Spleen (tissue), 11 donors: Measurements from ENCODE around the gene MRE11. TPM values are rescaled to one million over a fixed set of nuclear protein-coding genes. Genes with fewer than 3 reads are reported as not detected.
"Not testable (repeated sequence)": the region's sequence is repeated elsewhere in the genome, so short reads cannot be mapped to it uniquely, and the experiment has no call there.

ENCODE experiments used
- DNase-seq: peaks from one replicate; pipeline ENCODE4 v3.0.0-alpha.2; 2020
- H3K27ac ChIP-seq, 8 donors: fragments of 200-600 bp; sonication (generic) in 7 of 8; 1 replicate in 4 of 8; 2 replicates in 4 of 8; pipeline versions ENCODE4 v1.5.0 to v1.8.0; 2016 to 2021; ENCODE audit warnings: inconsistent platforms in 4 of 8, mild to moderate bottlenecking in 4 of 8, moderate library complexity in 1 of 8
- H3K27me3 ChIP-seq, 7 donors: fragments of 200-600 bp; sonication (generic) in 6 of 7; replicated peaks in 1 of 7; 1 replicate in 4 of 7; 2 replicates in 3 of 7; pipeline versions ENCODE4 v1.5.0 to v1.8.0; 2016 to 2021; ENCODE audit warnings: inconsistent platforms in 3 of 7, mild to moderate bottlenecking in 1 of 7
- H3K36me3 ChIP-seq, 6 donors: fragments of 200-600 bp; sonication (generic) in 5 of 6; 1 replicate in 4 of 6; 2 replicates in 2 of 6; pipeline versions ENCODE4 v1.5.0 to v1.8.0; 2016 to 2021; ENCODE audit warnings: inconsistent platforms in 2 of 6
- H3K4me1 ChIP-seq, 6 donors: fragments of 200-600 bp; sonication (generic) in 5 of 6; 1 replicate in 3 of 6; 2 replicates in 3 of 6; pipeline versions ENCODE4 v1.5.0 to v1.8.0; 2016 to 2021; ENCODE audit warnings: inconsistent platforms in 3 of 6
- H3K4me3 ChIP-seq, 8 donors: fragments of 200-600 bp; sonication (generic) in 7 of 8; 1 replicate in 4 of 8; 2 replicates in 4 of 8; pipeline versions ENCODE4 v1.5.0 to v1.8.0; 2016 to 2021; ENCODE audit warnings: inconsistent platforms in 4 of 8, mild to moderate bottlenecking in 4 of 8, moderate library complexity in 2 of 8
- H3K9me3 ChIP-seq, 8 donors: fragments of 200-600 bp; sonication (generic) in 7 of 8; 1 replicate in 4 of 8; 2 replicates in 4 of 8; pipeline versions ENCODE4 v1.5.0 to v1.8.0; 2016 to 2021; ENCODE audit warnings: inconsistent platforms in 4 of 8
- POLR2A ChIP-seq, 3 donors: fragments of 450-650 bp; IDR thresholded peaks; one replicate each; pipeline ENCODE4 v1.5.1; 2017; ENCODE audit warnings: antibody characterized with exemption in 3 of 3, mild to moderate bottlenecking in 1 of 3
- POLR2AphosphoS5 ChIP-seq, 3 donors: sonication (generic); formaldehyde crosslinking; IDR thresholded peaks; one replicate each; pipeline ENCODE4 v1.5.1; 2017; ENCODE audit warnings: antibody characterized with exemption in 3 of 3
- WGBS, 5 donors: extraction: QIAGEN DNeasy Blood & Tissue Kit in 3 of 5; methylation state at CpG; one replicate each; pipeline versions ENCODE4 v1.1.5 to v1.1.7; 2013 to 2018; 5-methylcytosine and 5-hydroxymethylcytosine counted together
- intact Hi-C: fragments of 100-400 bp; cut with DNase I; formaldehyde crosslinking; loops from one replicate; pipeline ENCODE4 v1.15.0; 2023; ENCODE audit warnings: low total_unique reads
- polyA plus RNA-seq, 3 donors: library from polyadenylated mRNA; stranded (reverse); fragments of 200-250 nt; gene quantifications; one replicate each; pipeline ENCODE4 v1.2.1, GENCODE V29; 2013
- total RNA-seq, 7 donors: library from RNA; depleted of rRNA in 3 of 7; stranded (reverse); fragments of >200 nt in 3 of 7; fragmentation: NEBNext Ultra II Directional in 4 of 7; extraction: Animal tissue kit (Norgen Biotek cat#: 25700) in 4 of 7; gene quantifications; one replicate each; pipeline versions ENCODE4 v1.1.0 to v1.2.1, GENCODE V29; 2016 to 2021
- TF ChIP-seq, protein P1 (sequence below), 11 experiments: fragments of 200-600 bp in 7 of 11; fragments of 450-650 bp in 4 of 11; sonication (generic) in 4 of 11; IDR thresholded peaks in 8 of 11; conservative IDR thresholded peaks in 3 of 11; 1 replicate in 7 of 11; 2 replicates in 4 of 11; pipeline versions ENCODE4 v1.4.0 to v1.8.0; 2016 to 2021; ENCODE audit warnings: antibody characterized with exemption in 11 of 11, inconsistent platforms in 4 of 11, mild to moderate bottlenecking in 1 of 11
- donor health status: healthy with polysubstance abuse.
- donor health status: DM: no; HTN: no; CAD: no; lungs with moderate emphysema.
- donor health status: DM: no; HTN: no; CAD: no.
- donor health status: Bipolar disorder and iron deficiency.
- donor health status: healthy.
- donor health status: DM: no; HTN: no; CAD: no.
- donor health status: DM: yes; HTN: yes; CAD: no.

Gene MRE11
- total and polyA plus RNA-seq, 10 donors = 5.3 to 36.2 (median 23.9) TPM

DNA sequence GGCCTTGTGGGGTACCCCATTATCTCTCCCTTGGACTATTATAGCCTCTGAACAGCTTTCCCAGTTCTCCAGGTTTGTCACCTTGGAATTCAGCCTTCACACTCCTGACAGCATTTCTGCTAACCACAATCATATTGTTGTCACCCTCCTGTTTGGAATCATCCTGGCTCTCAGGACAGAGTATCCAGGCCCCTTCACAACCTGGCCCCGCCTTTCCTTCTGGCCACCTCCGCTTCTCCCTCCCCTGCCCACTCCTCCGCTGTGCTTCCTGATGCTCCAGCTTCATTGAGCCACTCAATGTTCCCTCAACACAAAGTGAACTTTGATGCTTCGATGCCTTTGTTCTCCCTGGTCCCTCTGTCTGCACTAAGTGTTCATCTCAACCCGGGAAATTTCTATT is 95.5 kb downstream of the MRE11 start:
- H3K36me3 ChIP-seq = no peaks in the 10 kb centered on the region
- WGBS, 5 donors = 72 to 85% (median 81%) methylated on average over 5 of the region's 5 CpGs
- H3K27me3 ChIP-seq = peaks cover 0 to 52% (median 35%) of the 10 kb centered on the region in 7 donors
- DNase-seq = no peak
- peaks cover 0 to 4% (median 0%) of the 10 kb centered on the region in 8 donors for H3K9me3 ChIP-seq
- intact Hi-C loops = no loop called here
- H3K4me1 ChIP-seq = peaks cover 7 to 16% (median 10%) of the 10 kb centered on the region in 6 donors
- no peak overlapping the region for H3K27ac ChIP-seq
- no peak overlapping the region for H3K4me3 ChIP-seq
- TF ChIP-seq, protein P1, sequence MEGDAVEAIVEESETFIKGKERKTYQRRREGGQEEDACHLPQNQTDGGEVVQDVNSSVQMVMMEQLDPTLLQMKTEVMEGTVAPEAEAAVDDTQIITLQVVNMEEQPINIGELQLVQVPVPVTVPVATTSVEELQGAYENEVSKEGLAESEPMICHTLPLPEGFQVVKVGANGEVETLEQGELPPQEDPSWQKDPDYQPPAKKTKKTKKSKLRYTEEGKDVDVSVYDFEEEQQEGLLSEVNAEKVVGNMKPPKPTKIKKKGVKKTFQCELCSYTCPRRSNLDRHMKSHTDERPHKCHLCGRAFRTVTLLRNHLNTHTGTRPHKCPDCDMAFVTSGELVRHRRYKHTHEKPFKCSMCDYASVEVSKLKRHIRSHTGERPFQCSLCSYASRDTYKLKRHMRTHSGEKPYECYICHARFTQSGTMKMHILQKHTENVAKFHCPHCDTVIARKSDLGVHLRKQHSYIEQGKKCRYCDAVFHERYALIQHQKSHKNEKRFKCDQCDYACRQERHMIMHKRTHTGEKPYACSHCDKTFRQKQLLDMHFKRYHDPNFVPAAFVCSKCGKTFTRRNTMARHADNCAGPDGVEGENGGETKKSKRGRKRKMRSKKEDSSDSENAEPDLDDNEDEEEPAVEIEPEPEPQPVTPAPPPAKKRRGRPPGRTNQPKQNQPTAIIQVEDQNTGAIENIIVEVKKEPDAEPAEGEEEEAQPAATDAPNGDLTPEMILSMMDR (IDR thresholded peaks at IDR 0.05 in 8 of 11, conservative IDR thresholded peaks at IDR 0.05 in 3 of 11) = no peak
- TF ChIP-seq POLR2AphosphoS5 (IDR thresholded peaks at IDR 0.05) = no peak
- no peak for TF ChIP-seq POLR2A (IDR thresholded peaks at IDR 0.05)

GRCh38 chr11:94396282-94396681 is 97.4 kb downstream of the MRE11 start:
- intact Hi-C loops = no loop called here
- no peak for DNase-seq
- Histone ChIP-seq H3K9me3 (peaks cover 0 to 7% (median 0%) of the 10 kb centered on the region in 8 donors), H3K27ac (no peak overlapping the region), H3K4me1 (peaks cover 4 to 10% (median 7%) of the 10 kb centered on the region in 6 donors), H3K4me3 (no peak overlapping the region), H3K36me3 (no peaks in the 10 kb centered on the region), H3K27me3 (peaks cover 0 to 34% (median 25%) of the 10 kb centered on the region in 7 donors)
- WGBS, 5 donors = 88 to 95% (median 91%) methylated on average over 4 to 5 of the region's 5 CpGs
- TF ChIP-seq POLR2A (IDR thresholded peaks at IDR 0.05) (no peak), POLR2AphosphoS5 (IDR thresholded peaks at IDR 0.05) (no peak)
- TF ChIP-seq, protein P1 (IDR thresholded peaks at IDR 0.05 in 8 of 11, conservative IDR thresholded peaks at IDR 0.05 in 3 of 11) = no peak

- intact Hi-C loops, DNase-seq, H3K36me3 ChIP-seq, H3K27ac ChIP-seq, H3K4me3 ChIP-seq, H3K27me3 ChIP-seq, H3K4me1 ChIP-seq: not testable (repeated sequence)
- 76 to 97% (median 94%) methylated on average over 4 of the region's 4 CpGs for WGBS, 5 donors
- H3K9me3 ChIP-seq = peaks cover 0 to 22% (median 0%) of the 10 kb centered on the region in 8 donors
Observed at GRCh38 chr11:94391937-94392336, 101.7 kb downstream of the MRE11 start.

DNA sequence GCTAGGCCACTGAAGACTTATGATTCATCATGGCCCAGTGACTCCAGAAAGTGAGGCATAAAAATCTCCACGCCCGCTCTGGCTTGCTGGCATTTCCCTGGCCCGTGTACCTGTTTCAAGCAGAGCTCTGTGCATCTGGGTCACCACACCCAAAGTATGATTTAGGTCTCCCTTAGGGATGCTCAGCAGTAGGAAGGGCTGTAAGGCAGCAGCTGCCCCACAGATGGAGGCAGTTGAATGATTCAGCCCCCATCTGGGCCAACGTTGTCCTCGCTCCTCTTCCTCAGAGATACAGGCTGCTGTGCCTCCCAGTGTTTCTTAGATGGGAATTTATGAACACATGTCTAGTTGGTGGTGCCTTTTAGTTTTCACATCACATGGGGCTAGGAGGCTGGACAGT is 114.0 kb downstream of the MRE11 start:
- Histone ChIP-seq H3K27ac (no peak overlapping the region), H3K9me3 (no peaks in the 10 kb centered on the region), H3K36me3 (no peaks in the 10 kb centered on the region), H3K27me3 (no peaks in the 10 kb centered on the region), H3K4me1 (no peaks in the 10 kb centered on the region), H3K4me3 (no peak overlapping the region)
- WGBS, 5 donors = 82 to 97% (median 93%) methylated on average over 5 of the region's 5 CpGs
- no peak for TF ChIP-seq POLR2AphosphoS5 (IDR thresholded peaks at IDR 0.05)
- TF ChIP-seq, protein P1 (IDR thresholded peaks at IDR 0.05 in 8 of 11, conservative IDR thresholded peaks at IDR 0.05 in 3 of 11) = no peak
- no peak for TF ChIP-seq POLR2A (IDR thresholded peaks at IDR 0.05)
- no peak for DNase-seq
- intact Hi-C loops = no loop called here

DNA sequence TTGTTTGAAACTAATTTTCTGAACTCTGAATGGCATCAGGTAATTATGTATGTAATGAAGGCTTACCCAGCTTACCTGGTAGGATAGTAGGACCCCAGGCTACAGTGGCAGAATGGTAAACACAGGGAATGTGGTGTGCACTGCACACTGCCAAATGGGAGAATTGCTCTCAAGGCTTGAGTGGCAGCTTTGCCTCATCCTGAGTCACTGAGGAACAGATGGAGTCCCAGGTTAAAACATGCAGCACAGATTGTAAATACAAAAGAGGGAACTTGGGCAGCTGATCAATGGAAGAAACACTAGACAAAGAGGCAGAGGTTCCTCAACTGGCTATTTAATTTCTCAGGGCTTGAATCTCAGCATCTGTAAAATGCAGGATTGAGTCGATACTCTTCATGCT is 116.8 kb downstream of the MRE11 start:
- intact Hi-C loops = no loop called here
- no peak for DNase-seq
- Histone ChIP-seq H3K4me1 (no peaks in the 10 kb centered on the region), H3K9me3 (no peaks in the 10 kb centered on the region), H3K4me3 (no peak overlapping the region), H3K36me3 (no peaks in the 10 kb centered on the region), H3K27ac (no peak overlapping the region), H3K27me3 (no peaks in the 10 kb centered on the region)
- TF ChIP-seq, protein P1 (IDR thresholded peaks at IDR 0.05 in 8 of 11, conservative IDR thresholded peaks at IDR 0.05 in 3 of 11) = no peak
- TF ChIP-seq POLR2AphosphoS5 (IDR thresholded peaks at IDR 0.05) (no peak), POLR2A (IDR thresholded peaks at IDR 0.05) (no peak)
- WGBS, 5 donors = 75 to 100% (median 86%) methylated on average over 1 of the region's 1 CpG

DNA sequence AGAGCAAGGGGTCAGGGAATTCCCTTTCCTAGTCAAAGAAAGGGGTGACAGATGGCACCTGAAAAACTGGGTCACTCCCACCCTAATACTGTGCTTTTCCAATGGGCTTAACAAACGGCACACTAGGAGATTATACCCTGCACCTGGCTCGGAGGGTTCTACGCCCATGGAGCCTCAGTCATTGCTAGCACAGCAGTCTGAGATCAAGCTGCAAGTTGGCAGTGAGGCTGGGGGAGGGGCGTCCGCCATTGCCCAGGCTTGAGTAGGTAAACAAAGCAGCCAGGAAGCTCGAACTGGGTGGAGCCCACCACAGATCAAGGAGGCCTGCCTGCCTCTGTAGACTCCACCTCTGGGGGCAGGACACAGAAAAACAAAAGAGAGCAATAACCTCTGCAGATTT is 123.1 kb downstream of the MRE11 start:
- H3K36me3 ChIP-seq, DNase-seq, intact Hi-C loops, H3K9me3 ChIP-seq, H3K4me1 ChIP-seq, H3K27ac ChIP-seq, H3K4me3 ChIP-seq, H3K27me3 ChIP-seq: not testable (repeated sequence)
- WGBS, 5 donors = 79 to 92% (median 82%) methylated on average over 4 to 6 of the region's 6 CpGs
